Measurements from ENCODE around the gene SSNA1.

Gene SSNA1

GRCh38 chr9:137180491-137180890 is 8.0 kb upstream of the SSNA1 start:
- TF ChIP-seq GLIS2 (tag by site-specific recombination; IDR thresholded peaks at IDR 0.05) (peak; percentile 38; the same call in 1 of the 2 replicates), ZNF621 (tag by site-specific recombination; IDR thresholded peaks at IDR 0.05) (no peak)
- TF ChIP-seq, protein P1, sequence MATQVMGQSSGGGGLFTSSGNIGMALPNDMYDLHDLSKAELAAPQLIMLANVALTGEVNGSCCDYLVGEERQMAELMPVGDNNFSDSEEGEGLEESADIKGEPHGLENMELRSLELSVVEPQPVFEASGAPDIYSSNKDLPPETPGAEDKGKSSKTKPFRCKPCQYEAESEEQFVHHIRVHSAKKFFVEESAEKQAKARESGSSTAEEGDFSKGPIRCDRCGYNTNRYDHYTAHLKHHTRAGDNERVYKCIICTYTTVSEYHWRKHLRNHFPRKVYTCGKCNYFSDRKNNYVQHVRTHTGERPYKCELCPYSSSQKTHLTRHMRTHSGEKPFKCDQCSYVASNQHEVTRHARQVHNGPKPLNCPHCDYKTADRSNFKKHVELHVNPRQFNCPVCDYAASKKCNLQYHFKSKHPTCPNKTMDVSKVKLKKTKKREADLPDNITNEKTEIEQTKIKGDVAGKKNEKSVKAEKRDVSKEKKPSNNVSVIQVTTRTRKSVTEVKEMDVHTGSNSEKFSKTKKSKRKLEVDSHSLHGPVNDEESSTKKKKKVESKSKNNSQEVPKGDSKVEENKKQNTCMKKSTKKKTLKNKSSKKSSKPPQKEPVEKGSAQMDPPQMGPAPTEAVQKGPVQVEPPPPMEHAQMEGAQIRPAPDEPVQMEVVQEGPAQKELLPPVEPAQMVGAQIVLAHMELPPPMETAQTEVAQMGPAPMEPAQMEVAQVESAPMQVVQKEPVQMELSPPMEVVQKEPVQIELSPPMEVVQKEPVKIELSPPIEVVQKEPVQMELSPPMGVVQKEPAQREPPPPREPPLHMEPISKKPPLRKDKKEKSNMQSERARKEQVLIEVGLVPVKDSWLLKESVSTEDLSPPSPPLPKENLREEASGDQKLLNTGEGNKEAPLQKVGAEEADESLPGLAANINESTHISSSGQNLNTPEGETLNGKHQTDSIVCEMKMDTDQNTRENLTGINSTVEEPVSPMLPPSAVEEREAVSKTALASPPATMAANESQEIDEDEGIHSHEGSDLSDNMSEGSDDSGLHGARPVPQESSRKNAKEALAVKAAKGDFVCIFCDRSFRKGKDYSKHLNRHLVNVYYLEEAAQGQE (tag by site-specific recombination; IDR thresholded peaks at IDR 0.05), result no peak
- no peak overlapping the region for H3K4me3 ChIP-seq (ENCODE audit: low read depth, low read length)
- H3K4me1 ChIP-seq (ENCODE audit: control insufficient read depth, insufficient read depth, low read length), result no peaks in the 10 kb centered on the region
- CTCF ChIA-PET, result interaction anchor here (1.1 kb wide), 1 partner anchor 36 kb away, joined by 3 read pairs; no protein-coding TSS in a partner anchor
- POLR2A ChIA-PET, result interaction anchor here (0.5 to 1.7 kb wide), 7 partner anchors 12 to 122 kb away, joined by 3 to 6 read pairs (median 3); partner anchors contain the start of genes NRARP and TUBB4B
- H3K36me3 ChIP-seq (ENCODE audit: control insufficient read depth in 2 of 2, insufficient read depth in 1 of 2, low read length in 2 of 2), result peaks cover 0 to 78% of the 10 kb centered on the region in 2 experiments; a peak in 2 of 3 replicates
- H3K9me3 ChIP-seq (ENCODE audit: control insufficient read depth, insufficient read depth, low read depth, low read length), result no peaks in the 10 kb centered on the region
- no peak overlapping the region for H3K27ac ChIP-seq (ENCODE audit: extremely low read depth, low read depth, low read length)

- ChIA-PET POLR2A (interaction anchor here (1.0 to 1.7 kb wide), 3 partner anchors 24 to 120 kb away, joined by 3 to 6 read pairs (median 3); partner anchors contain the start of genes NRARP and TUBB4B), CTCF (interaction anchor here (1.1 kb wide), 1 partner anchor 35 kb away, joined by 3 read pairs; no protein-coding TSS in a partner anchor)
- Histone ChIP-seq H3K9me3 (ENCODE audit: control insufficient read depth, insufficient read depth, low read depth, low read length) (no peaks in the 10 kb centered on the region), H3K4me3 (ENCODE audit: low read depth, low read length) (no peak overlapping the region), H3K36me3 (ENCODE audit: control insufficient read depth in 2 of 2, insufficient read depth in 1 of 2, low read length in 2 of 2) (peaks cover 0 to 89% of the 10 kb centered on the region in 2 experiments; a peak in 2 of 3 replicates), H3K27ac (ENCODE audit: extremely low read depth, low read depth, low read length) (no peak overlapping the region), H3K4me1 (ENCODE audit: control insufficient read depth, insufficient read depth, low read length) (no peaks in the 10 kb centered on the region)
- TF ChIP-seq GLIS2 (tag by site-specific recombination; IDR thresholded peaks at IDR 0.05) (no peak), ZFP3 (tag by site-specific recombination; IDR thresholded peaks at IDR 0.05; ENCODE audit: low read depth) (no peak), ZNF391 (tag by site-specific recombination; IDR thresholded peaks at IDR 0.05; ENCODE audit: borderline replicate concordance, low read depth) (no peak), GLI4 (tag by site-specific recombination; IDR thresholded peaks at IDR 0.05) (no peak), ZNF292 (tag by site-specific recombination; IDR thresholded peaks at IDR 0.05; ENCODE audit: borderline replicate concordance, low read depth) (no peak), ZNF658 (tag by site-specific recombination; IDR thresholded peaks at IDR 0.05) (no peak), ZNF26 (tag by site-specific recombination; IDR thresholded peaks at IDR 0.05) (no peak), ZNF324 (tag by site-specific recombination; IDR thresholded peaks at IDR 0.05) (no peak), ZFP37 (tag by site-specific recombination; IDR thresholded peaks at IDR 0.05) (no peak), ZNF175 (tag by site-specific recombination; IDR thresholded peaks at IDR 0.05) (no peak), KLF10 (tag by site-specific recombination; IDR thresholded peaks at IDR 0.05) (no peak), ZNF529 (tag by site-specific recombination; IDR thresholded peaks at IDR 0.05; ENCODE audit: insufficient replicate concordance) (no peak)
Observed at GRCh38 chr9:137181680-137182079, 6.8 kb upstream of the SSNA1 start.

DNA sequence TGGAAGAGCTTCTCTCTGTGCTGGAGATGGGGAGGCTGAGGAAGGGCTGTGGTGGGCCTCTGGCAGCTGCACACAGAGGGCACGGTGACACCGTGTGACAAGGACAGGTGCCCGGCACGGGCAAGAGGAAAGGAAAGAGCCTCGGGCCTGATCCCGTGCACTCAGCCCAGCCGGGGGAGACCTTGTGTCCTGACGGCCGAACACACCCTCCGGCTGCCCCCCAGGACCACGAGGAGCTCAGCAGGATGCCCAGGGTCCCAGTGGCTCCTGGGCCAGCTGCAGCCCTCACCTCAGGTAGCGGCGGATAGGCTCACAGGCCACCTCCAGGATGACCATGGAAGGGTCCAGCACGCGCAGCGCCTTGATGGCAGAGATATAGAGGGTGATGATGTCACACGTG is 5.6 kb upstream of the SSNA1 start:
- Histone ChIP-seq H3K9me3 (ENCODE audit: control insufficient read depth, insufficient read depth, low read depth, low read length) (no peaks in the 10 kb centered on the region), H3K4me3 (ENCODE audit: low read depth, low read length) (no peak overlapping the region), H3K4me1 (ENCODE audit: control insufficient read depth, insufficient read depth, low read length) (peaks cover 8% of the 10 kb centered on the region), H3K27ac (ENCODE audit: extremely low read depth, low read depth, low read length) (no peak overlapping the region), H3K36me3 (ENCODE audit: control insufficient read depth in 2 of 2, insufficient read depth in 1 of 2, low read length in 2 of 2) (peaks cover 0 to 92% of the 10 kb centered on the region in 2 experiments; a peak in 2 of 3 replicates)
- ChIA-PET CTCF (no interaction called here), POLR2A (no interaction called here)
- TF ChIP-seq ZNF610 (tag by site-specific recombination; IDR thresholded peaks at IDR 0.05; ENCODE audit: borderline replicate concordance), result no peak
- TF ChIP-seq, protein P2, sequence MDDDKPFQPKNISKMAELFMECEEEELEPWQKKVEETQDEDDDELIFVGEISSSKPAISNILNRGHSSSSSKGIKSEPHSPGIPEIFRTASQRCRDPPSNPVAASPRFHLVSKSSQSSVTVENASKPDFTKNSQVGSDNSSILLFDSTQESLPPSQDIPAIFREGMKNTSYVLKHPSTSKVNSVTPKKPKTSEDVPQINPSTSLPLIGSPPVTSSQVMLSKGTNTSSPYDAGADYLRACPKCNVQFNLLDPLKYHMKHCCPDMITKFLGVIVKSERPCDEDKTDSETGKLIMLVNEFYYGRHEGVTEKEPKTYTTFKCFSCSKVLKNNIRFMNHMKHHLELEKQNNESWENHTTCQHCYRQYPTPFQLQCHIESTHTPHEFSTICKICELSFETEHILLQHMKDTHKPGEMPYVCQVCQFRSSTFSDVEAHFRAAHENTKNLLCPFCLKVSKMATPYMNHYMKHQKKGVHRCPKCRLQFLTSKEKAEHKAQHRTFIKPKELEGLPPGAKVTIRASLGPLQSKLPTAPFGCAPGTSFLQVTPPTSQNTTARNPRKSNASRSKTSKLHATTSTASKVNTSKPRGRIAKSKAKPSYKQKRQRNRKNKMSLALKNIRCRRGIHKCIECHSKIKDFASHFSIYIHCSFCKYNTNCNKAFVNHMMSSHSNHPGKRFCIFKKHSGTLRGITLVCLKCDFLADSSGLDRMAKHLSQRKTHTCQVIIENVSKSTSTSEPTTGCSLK (tag by site-specific recombination; IDR thresholded peaks at IDR 0.05), result no peak
- no peak for TF ChIP-seq ZNF670 (tag by site-specific recombination; IDR thresholded peaks at IDR 0.05; ENCODE audit: low read depth)
- TF ChIP-seq HOXC10 (CRISPR knock-in tag; IDR thresholded peaks at IDR 0.05), result no peak
- no peak for TF ChIP-seq ZSCAN4 (tag by site-specific recombination; IDR thresholded peaks at IDR 0.05)
- no peak for TF ChIP-seq ZNF488 (tag by site-specific recombination; IDR thresholded peaks at IDR 0.05)
- no peak for TF ChIP-seq ZNF707 (tag by site-specific recombination; IDR thresholded peaks at IDR 0.05)

Measured in HEK293 (cell line).